Lower leg skin (tissue), 4 donors: ENCODE results near the gene R3HDM2. TPM values are rescaled to one million over a fixed set of nuclear protein-coding genes. Genes with fewer than 3 reads are reported as not detected.

ENCODE experiments used
- DNase-seq, 2 donors: peaks; one replicate each; pipeline ENCODE4 v3.0.0-alpha.2; 2019; ENCODE audit warnings: low spot score in 2 of 2
- H3K4me3 ChIP-seq: fragments of 200-600 bp; sonication (generic); 2 replicates; pipeline ENCODE4 v1.5.1; 2017; ENCODE audit warnings: mild to moderate bottlenecking, low read depth; ENCODE audit not compliant: poor library complexity, severe bottlenecking
- POLR2A ChIP-seq, 2 donors: fragments of 450-650 bp; IDR thresholded peaks; one replicate each; pipeline ENCODE4 v1.6.1; 2016 to 2017; ENCODE audit warnings: antibody characterized with exemption in 2 of 2, mild to moderate bottlenecking in 1 of 2, moderate library complexity in 1 of 2
- WGBS, 2 donors: methylation state at CpG; one replicate each; pipeline ENCODE4 v1.1.5; 2018; 5-methylcytosine and 5-hydroxymethylcytosine counted together
- intact Hi-C: fragments of 100-400 bp; cut with DNase I; formaldehyde crosslinking; loops from one replicate; pipeline ENCODE4 v1.15.0; 2023; ENCODE audit warnings: low total_unique reads
- total RNA-seq, 4 donors: library from RNA; depleted of rRNA; stranded (reverse); fragments of >200 nt; gene quantifications; one replicate each; pipeline ENCODE4 v1.1.0, GENCODE V29; 2016
- TF ChIP-seq, protein P1 (sequence below), 3 donors: fragments of 450-650 bp; IDR thresholded peaks; one replicate each; pipeline ENCODE4 v1.5.1; 2016; ENCODE audit warnings: antibody characterized with exemption in 3 of 3, mild to moderate bottlenecking in 3 of 3, moderate library complexity in 2 of 3

The R3HDM2 gene
- total RNA-seq, 4 donors from 2014 or later, result 37.2 to 64.6 (median 54.3) TPM

DNA sequence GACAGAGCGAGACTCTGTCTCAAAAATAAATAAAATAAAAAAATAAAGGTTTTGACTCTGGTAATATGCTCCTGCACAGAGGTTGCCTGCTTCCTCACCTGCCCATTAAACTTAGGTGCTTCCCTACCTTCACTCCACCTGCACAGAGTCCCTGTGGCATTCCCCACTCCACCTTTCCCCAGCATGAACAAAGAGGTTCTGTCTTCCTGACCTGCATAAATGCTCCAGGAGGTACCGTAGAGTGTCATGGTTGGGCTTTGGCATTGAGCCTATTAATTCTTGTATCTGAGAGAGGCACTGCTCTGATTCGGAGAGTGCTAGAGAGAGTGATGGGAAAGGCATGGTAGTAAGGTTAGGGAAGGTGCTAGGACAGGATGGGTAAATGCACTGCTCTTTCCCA, 42.5 kb upstream of the R3HDM2 start:
- H3K4me3 ChIP-seq, result no peak overlapping the region
- DNase-seq, result no peak
- WGBS, 2 donors, result 45 to 46% methylated on average over 3 of the region's 3 CpGs
- intact Hi-C loops, result no loop called here
- TF ChIP-seq POLR2A (IDR thresholded peaks at IDR 0.05), result no peak
- TF ChIP-seq, protein P1, sequence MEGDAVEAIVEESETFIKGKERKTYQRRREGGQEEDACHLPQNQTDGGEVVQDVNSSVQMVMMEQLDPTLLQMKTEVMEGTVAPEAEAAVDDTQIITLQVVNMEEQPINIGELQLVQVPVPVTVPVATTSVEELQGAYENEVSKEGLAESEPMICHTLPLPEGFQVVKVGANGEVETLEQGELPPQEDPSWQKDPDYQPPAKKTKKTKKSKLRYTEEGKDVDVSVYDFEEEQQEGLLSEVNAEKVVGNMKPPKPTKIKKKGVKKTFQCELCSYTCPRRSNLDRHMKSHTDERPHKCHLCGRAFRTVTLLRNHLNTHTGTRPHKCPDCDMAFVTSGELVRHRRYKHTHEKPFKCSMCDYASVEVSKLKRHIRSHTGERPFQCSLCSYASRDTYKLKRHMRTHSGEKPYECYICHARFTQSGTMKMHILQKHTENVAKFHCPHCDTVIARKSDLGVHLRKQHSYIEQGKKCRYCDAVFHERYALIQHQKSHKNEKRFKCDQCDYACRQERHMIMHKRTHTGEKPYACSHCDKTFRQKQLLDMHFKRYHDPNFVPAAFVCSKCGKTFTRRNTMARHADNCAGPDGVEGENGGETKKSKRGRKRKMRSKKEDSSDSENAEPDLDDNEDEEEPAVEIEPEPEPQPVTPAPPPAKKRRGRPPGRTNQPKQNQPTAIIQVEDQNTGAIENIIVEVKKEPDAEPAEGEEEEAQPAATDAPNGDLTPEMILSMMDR (IDR thresholded peaks at IDR 0.05), result no peak

- DNase-seq, result no peak
- intact Hi-C loops, result no loop called here
- 84 to 92% methylated on average over 3 of the region's 3 CpGs for WGBS, 2 donors
- H3K4me3 ChIP-seq, result no peak overlapping the region
- TF ChIP-seq POLR2A (IDR thresholded peaks at IDR 0.05), result no peak
- TF ChIP-seq, protein P1 (IDR thresholded peaks at IDR 0.05), result no peak
These were observed 41.5 kb upstream of the R3HDM2 start for GRCh38 chr12:57472391-57472790.

- intact Hi-C loops, result no loop called here
- DNase-seq, result no peak
- WGBS, 2 donors, result 86 to 90% methylated on average over 3 of the region's 3 CpGs
- no peak overlapping the region for H3K4me3 ChIP-seq
- no peak for TF ChIP-seq POLR2A (IDR thresholded peaks at IDR 0.05)
- TF ChIP-seq, protein P1 (IDR thresholded peaks at IDR 0.05), result no peak
These were observed 40.8 kb upstream of the R3HDM2 start for GRCh38 chr12:57471661-57472060.

GRCh38 chr12:57470970-57471656, 40.3 kb upstream of the R3HDM2 start:
- H3K4me3 ChIP-seq, result no peak overlapping the region
- no peak for DNase-seq
- WGBS, 2 donors, result 91 to 93% methylated on average over 4 of the region's 4 CpGs
- TF ChIP-seq, protein P1 (IDR thresholded peaks at IDR 0.05), result no peak
- no peak for TF ChIP-seq POLR2A (IDR thresholded peaks at IDR 0.05)
- intact Hi-C loops, result no loop called here

GRCh38 chr12:57470286-57470969, 39.6 kb upstream of the R3HDM2 start:
- no peak for DNase-seq
- H3K4me3 ChIP-seq, result no peak overlapping the region
- intact Hi-C loops, result no loop called here
- TF ChIP-seq, protein P1 (IDR thresholded peaks at IDR 0.05), result no peak
- no peak for TF ChIP-seq POLR2A (IDR thresholded peaks at IDR 0.05)
- 94 to 95% methylated on average over 12 to 14 of the region's 14 CpGs for WGBS, 2 donors
